ENCODE data around the gene KCND3. TPM values are rescaled to one million over a fixed set of nuclear protein-coding genes. Genes with fewer than 3 reads are reported as not detected.

Gene KCND3
- total and polyA plus RNA-seq, 4 donors = 1.0 to 27.1 (median 6.1) TPM

GRCh38 chr1:111730706-111731105, 258.8 kb downstream of the KCND3 start:
- Histone ChIP-seq H3K4me1 (ENCODE audit: control insufficient read depth in 4 of 4, insufficient read depth in 4 of 4, low read length in 3 of 4) (no peaks in the 10 kb centered on the region), H3K27ac (ENCODE audit: low read depth in 1 of 2, low read length in 2 of 2) (no peak overlapping the region)
- peak; percentile 21 for DNase-seq (ENCODE audit: low spot score)

More at GRCh38 chr1:111730706-111731105, 258.8 kb downstream of the KCND3 start:
- Histone ChIP-seq H3K9me3 (ENCODE audit: control insufficient read depth in 4 of 4, low read length in 3 of 4) (no peaks in the 10 kb centered on the region), H3K36me3 (ENCODE audit: control insufficient read depth in 4 of 4, insufficient read depth in 3 of 4, low read depth in 1 of 4, low read length in 3 of 4) (no peaks in the 10 kb centered on the region), H3K9ac (ENCODE audit: low read depth in 1 of 2, low read length in 2 of 2) (no peak overlapping the region), H3K27me3 (ENCODE audit: control insufficient read depth in 4 of 4, insufficient read depth in 4 of 4, low read length in 3 of 4) (no peaks in the 10 kb centered on the region), H3K4me3 (ENCODE audit: low read depth in 1 of 3, low read length in 3 of 3) (no peak overlapping the region)
- TF ChIP-seq REST (IDR thresholded peaks at IDR 0.05) (no peak), RXRA (IDR thresholded peaks at IDR 0.05) (no peak), ATF3 (IDR thresholded peaks at IDR 0.05) (no peak), TAF1 (conservative IDR thresholded peaks at IDR 0.05) (no peak), RAD21 (IDR thresholded peaks at IDR 0.05) (no peak), ZBTB33 (IDR thresholded peaks at IDR 0.05) (no peak), HNF4G (IDR thresholded peaks at IDR 0.05) (no peak), NR2F2 (IDR thresholded peaks at IDR 0.05) (no peak), SP1 (IDR thresholded peaks at IDR 0.05) (no peak), HNF4A (conservative IDR thresholded peaks at IDR 0.05) (no peak), EGR1 (IDR thresholded peaks at IDR 0.05; ENCODE audit: low read depth in 2 of 2) (no peak), MAX (IDR thresholded peaks at IDR 0.05) (no peak), JUND (IDR thresholded peaks at IDR 0.05) (no peak)
- 91% methylated on average over 4 of the region's 4 CpGs for WGBS
